ENCODE results near the gene COG5. TPM values are rescaled to one million over a fixed set of nuclear protein-coding genes. Genes with fewer than 3 reads are reported as not detected.

Gene COG5
- total and polyA plus RNA-seq, 2 of the 8 experiments (the other 6 are each of a cell fraction or from before 2014, with no cell fraction given), result 10.5 to 28.1 TPM

GRCh38 chr7:107255602-107256001 is 308.1 kb downstream of the COG5 start (continued):
- no peak for TF ChIP-seq BCL11A (IDR thresholded peaks at IDR 0.05; ENCODE audit: low read depth in 2 of 2, low read length in 2 of 2)
- TF ChIP-seq POLR2A (IDR thresholded peaks at IDR 0.05; ENCODE audit: control extremely low read depth in 1 of 2, low read depth in 2 of 2, low read length in 2 of 2), result no peak
- TF ChIP-seq SAP30 (IDR thresholded peaks at IDR 0.05; ENCODE audit: insufficient read depth, insufficient replicate concordance, low read length), result no peak
- no peak for TF ChIP-seq KDM4A (IDR thresholded peaks at IDR 0.05; ENCODE audit: low read depth, low read length, severe bottlenecking)
- no peak for TF ChIP-seq ZNF274 (IDR thresholded peaks at IDR 0.05; ENCODE audit: borderline replicate concordance, extremely low read depth, low read length)
- TF ChIP-seq JUND (IDR thresholded peaks at IDR 0.05; ENCODE audit: low read length), result no peak
